Activated CD8-positive, alpha-beta memory T cell treated with anti-CD3 and anti-CD28 coated beads, Interleukin-2, amount 50 U/mL, for 1 hour (primary cell): ENCODE data around the gene UTP18.
"Not testable (repeated sequence)": the region's sequence is repeated elsewhere in the genome, so short reads cannot be mapped to it uniquely, and the experiment has no call there.

Source experiments
- DNase-seq: peaks from one replicate; pipeline ENCODE4 v3.0.0-alpha.2; 2020; ENCODE audit errors: extremely low read depth

Gene UTP18

DNA sequence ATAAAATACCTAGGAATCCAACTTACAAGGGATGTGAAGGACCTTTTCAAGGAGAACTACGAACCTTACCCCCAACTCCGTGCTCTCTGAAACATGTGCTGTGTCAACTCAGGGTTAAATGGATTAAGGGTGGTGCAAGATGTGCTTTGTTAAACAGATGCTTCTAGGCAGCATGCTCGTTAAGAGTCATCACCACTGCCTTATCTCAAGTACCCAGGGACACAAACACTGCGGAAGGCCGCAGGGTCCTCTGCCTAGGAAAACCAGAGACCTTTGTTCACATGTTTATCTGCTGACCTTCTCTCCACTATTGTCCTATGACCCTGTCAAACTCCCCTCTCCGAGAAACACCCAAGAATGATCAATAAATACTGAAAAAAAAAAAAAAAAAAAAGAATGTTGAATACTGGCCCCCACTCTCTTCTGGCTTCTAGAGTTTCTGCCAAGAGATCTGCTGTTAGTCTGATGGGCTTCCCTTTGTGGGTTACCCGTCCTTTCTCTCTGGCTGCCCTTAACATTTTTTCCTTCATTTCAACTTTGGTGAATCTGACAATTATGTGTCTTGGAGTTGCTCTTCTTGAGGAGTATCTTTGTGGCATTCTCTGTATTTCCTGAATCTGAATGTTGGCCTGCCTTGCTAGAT is 70.6 kb downstream of the UTP18 start:
- DNase-seq: not testable (repeated sequence)

DNA sequence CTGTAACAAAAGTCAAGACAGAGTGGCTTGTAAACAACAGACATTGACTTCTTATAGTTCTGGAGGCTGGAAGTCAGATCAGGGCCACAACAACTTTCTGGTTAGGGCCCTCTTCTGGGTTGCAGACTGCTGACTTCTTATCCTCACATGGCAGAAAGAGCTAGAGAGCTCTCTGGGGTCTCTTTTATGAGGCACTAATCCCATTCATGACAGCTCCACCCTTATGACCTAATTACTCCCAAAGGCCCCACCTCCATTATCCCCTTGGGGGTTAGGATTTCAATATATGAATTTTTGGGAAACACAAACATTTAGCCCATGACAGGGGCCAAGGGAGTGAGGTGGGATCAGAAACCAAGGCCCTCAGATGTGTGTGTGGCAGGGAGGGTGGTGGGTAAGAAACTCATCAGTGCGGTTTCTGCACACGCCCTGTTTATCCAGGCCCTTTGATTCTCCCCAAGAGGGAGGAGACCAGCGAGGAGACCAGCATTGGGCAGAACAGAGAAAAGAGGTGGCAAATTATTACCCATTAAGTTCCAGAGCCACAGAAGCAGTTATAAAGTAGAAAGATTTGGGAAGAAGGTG is 74.8 kb downstream of the UTP18 start:
- no peak for DNase-seq

DNA sequence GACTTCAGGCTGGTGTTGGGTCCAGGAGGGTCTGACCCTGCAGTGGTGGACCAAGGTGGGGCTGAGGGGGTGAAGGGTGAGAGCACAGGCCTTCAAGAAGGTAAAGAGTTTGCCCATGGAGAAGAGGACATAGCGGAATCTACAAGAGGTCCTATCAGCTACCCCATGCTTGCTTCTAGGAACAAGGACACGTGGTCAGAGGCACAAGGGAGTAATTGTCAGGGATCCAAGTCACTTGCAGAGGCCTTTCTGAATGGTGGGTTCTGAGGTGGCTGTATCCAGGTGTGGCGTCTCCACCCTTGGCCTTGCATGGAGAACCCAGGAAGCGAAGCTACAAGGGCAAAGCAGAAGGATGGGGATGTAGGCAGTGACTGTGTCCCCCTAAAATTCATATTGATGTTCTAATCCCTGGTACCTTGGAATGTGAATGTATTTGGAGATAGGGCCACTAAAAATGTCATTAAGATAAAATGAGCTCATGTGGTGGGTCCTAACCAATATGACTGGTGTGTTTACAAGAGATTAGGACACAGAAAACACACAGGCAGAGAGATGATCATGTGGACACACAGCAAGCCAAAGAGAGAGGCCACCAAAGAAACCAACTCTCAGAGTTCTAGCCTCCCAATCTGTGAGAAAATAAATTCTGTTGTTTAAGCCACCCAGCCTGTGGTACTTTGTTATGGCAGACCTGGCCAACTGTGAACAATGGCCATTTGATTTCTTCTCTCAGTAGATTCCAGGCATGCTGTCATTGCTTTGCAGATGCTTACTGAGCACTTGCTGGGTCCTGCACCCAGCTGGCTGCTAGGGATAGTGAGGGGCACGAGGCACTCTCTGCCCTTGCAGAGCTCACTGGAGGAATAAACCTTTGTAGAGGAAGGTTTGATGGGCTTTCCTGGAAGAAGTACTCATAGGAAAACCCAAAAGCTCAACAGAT is 75.8 kb downstream of the UTP18 start:
- no peak for DNase-seq

DNA sequence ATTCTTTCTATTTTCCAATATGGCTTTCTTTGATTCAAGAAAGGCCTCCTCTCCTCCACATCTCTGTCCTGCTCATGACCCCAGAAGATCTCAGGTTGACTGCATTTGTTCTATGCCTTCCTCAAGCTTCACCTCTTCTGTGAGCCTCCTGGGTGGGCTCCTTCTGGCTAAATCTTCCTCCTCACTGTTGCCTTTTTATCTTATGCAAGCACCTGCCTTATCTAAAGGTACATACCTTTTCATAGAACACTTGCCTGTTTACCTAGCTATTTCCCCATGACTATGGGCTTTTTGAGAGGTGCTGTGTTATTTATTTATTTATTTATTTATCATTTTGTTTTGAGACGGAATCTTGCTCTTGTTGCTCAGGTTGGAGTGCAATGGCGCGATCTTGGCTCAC is 81.1 kb downstream of the UTP18 start:
- no peak for DNase-seq

- no peak for DNase-seq
Observed at GRCh38 chr17:51342257-51342656, 81.9 kb downstream of the UTP18 start.

DNA sequence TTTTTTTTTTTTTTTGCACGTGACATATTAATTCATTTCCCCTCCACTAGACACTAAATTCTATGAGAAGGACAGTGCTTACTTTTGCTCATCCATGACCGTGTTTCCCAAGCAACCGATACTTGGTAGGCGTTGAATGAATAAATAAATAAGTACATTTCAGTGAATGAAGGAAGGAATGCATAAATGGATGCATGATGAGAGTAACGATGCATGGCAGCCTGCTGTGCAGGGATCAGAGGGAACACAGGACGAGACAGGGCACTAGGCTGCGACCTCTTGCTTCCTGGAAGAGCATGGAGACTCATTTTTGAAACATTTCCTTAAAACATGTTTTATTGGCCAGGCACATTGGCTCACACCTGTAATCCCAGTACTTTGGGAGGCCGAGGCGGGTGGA is 84.2 kb downstream of the UTP18 start:
- DNase-seq: no peak

- DNase-seq: no peak
Observed at GRCh38 chr17:51346218-51346982, 86.1 kb downstream of the UTP18 start.
